GM10266 (cell line): ENCODE results near the gene TRIM71.

Source experiments
- DNase-seq: peaks from one replicate; pipeline ENCODE4 v3.0.0; 2012; ENCODE audit errors: extremely low spot score
- TF ChIP-seq, protein P1 (sequence below): IDR thresholded peaks from 2 replicates; pipeline ENCODE4 v1.5.1; 2012; ENCODE audit warnings: mild to moderate bottlenecking, low read depth; ENCODE audit not compliant: control insufficient read depth, insufficient read depth; ENCODE audit errors: missing control alignments

Gene TRIM71

DNA sequence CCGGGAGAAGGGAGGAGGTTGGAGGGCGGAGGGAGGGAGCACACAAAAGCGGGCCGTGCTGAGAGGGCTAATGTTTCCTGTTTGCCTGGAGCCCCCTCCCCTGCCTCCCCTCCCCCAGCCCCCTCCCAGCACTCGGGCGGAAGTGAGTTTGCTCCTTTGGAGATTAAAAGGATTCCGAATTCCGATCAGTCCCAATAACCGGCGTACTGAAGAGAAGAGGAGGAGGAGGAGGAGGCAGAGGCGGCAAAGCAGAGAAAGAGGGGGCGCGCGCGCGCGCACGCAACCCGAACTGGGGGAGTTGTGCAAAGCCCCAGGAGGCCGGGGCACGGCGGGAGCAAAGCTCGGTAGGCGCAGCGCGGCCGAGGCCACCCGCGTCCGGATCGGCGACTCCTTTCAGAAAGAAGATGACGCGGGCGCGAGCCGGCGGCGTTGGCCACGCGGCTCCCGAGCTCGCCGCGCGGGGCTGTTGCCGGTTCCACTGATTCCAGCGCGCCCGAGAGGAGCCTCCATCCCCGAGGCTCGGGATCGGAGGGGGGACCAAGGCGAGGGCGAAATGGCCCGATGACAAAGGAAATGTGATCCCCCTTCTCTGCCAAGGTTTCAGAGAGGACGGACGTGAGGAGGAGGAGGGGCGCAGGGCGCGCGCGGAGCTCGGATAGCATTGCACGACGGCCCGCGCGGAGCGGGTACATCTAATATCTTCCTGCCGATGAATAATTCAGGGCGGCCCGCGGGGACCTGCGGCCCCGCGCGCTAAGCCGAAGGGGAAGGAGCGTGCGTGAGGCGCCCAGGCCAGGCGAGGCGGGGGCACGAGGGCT, 1.1 kb upstream of the TRIM71 start:
- DNase-seq, result peak; percentile 66
- TF ChIP-seq, protein P1, sequence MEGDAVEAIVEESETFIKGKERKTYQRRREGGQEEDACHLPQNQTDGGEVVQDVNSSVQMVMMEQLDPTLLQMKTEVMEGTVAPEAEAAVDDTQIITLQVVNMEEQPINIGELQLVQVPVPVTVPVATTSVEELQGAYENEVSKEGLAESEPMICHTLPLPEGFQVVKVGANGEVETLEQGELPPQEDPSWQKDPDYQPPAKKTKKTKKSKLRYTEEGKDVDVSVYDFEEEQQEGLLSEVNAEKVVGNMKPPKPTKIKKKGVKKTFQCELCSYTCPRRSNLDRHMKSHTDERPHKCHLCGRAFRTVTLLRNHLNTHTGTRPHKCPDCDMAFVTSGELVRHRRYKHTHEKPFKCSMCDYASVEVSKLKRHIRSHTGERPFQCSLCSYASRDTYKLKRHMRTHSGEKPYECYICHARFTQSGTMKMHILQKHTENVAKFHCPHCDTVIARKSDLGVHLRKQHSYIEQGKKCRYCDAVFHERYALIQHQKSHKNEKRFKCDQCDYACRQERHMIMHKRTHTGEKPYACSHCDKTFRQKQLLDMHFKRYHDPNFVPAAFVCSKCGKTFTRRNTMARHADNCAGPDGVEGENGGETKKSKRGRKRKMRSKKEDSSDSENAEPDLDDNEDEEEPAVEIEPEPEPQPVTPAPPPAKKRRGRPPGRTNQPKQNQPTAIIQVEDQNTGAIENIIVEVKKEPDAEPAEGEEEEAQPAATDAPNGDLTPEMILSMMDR, result no peak

DNA sequence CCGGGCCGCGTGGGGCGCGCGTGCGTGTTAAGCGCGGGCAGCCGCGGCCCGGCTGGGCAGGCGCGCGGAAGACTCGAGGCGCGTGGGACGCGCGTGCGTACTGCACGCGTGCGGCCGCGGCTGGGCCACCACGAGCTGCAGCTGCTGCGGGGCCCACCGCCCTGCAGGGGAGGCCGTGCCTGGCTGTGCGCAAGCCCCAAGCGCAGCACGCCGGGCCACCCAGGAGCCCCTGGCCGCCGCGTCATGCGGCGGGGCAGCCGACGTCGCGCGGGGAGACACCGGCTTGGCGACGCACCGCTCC, 590 bp upstream of the TRIM71 start:
- peak; percentile 55 for DNase-seq
- TF ChIP-seq, protein P1, result no peak

DNA sequence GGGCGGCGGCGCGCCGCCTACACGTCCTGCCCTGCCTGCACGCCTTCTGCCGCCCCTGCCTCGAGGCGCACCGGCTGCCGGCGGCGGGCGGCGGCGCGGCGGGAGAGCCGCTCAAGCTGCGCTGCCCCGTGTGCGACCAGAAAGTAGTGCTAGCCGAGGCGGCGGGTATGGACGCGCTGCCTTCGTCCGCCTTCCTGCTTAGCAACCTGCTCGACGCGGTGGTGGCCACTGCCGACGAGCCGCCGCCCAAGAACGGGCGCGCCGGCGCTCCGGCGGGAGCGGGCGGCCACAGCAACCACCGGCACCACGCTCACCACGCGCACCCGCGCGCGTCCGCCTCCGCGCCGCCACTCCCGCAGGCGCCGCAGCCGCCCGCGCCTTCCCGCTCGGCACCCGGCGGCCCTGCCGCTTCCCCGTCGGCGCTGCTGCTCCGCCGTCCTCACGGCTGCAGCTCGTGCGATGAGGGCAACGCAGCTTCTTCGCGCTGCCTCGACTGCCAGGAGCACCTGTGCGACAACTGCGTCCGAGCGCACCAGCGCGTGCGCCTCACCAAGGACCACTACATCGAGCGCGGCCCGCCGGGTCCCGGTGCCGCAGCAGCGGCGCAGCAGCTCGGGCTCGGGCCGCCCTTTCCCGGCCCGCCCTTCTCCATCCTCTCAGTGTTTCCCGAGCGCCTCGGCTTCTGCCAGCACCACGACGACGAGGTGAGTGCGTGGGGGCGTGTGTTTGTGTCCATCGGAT, 602 bp downstream of the TRIM71 start:
- TF ChIP-seq, protein P1, result no peak
- peak; percentile 51 for DNase-seq

DNA sequence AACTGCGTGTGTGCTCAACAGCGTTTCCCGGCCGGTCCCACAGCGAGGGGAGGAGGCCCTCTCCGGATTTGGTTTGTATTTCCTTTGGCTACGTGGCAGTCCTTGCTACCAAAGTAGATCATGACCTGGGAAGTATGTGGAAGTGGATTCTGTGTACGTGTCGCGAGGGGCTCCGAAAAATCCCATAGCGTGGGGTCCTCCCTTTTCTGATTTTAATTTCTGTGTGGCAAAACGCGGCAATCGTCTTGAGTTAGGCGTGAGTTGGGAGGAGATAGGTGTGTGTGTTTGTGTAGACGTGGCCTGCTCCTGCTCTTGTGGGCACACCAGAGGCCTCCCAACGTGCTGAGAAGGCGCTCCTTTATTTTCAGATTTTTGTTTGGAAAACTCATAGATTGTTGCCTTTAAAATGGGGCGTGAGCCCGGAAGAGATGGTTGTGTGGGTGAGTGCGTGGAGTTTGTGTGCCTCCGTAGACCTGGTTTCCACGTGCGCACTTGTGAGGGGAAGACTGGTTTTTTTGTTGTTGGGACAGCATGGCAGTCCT, 1.2 kb downstream of the TRIM71 start:
- TF ChIP-seq, protein P1, result no peak
- no peak for DNase-seq

DNA sequence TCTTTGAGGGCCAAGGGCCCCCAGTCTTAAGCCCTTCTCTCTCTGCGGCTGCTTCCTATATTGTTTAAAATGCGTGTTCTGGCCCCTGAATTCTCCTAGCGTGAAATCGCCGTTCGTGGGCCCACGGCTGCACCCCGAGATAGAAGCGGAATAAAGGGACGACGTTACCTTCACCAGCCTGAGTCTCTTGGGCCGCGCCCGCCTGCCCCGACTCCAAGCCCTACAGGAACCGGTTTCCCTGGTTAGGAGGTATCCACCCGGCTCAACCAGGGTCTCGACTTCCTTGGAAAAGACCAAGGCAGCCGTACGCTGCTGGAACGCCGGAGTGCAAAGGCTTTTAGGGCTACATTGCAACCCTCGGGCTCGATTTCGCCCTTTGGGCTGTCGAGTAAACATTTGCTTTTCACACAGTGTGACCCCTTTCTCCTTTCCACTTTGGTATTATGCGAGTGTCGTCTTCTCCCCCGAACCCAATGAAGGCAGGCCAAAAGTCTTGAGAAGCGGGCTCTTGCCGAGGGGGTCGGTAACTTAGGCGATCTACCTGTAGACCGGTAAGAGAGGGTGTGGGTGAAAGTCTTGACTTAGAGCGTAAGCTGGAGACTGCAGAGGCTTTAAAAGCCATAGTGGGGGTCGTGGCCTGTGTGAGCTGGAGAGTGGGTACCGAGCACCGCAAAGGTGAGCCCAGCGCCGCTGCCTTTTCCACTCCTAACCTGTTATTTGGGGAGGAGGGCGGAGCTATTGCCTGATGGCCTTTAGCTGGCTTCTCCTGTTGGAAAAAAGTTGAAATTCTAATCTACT, 2.0 kb downstream of the TRIM71 start:
- TF ChIP-seq, protein P1, result no peak
- DNase-seq, result no peak

DNA sequence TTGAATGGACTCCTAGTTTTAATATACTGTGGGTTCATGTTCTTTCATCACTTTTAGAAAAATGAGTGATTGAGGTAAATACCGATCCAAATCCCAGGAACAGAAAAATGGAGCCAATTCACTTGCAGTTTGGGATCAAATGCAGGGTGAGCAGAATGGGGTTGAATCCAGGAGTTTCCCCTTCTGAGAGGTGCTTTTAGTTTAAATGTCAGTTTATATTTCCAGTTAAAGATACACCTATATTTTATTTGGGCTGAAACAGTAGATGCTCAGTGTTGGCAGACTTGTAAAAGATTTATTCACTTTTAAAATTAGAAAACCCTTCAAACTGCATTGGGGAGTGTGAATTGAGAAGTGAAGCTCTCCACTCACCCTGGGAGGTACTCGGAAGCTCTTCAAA, 2.6 kb downstream of the TRIM71 start:
- DNase-seq, result no peak
- TF ChIP-seq, protein P1, result no peak
